Type B pancreatic cell (in vitro differentiated cells): ENCODE results near the gene CUX1. TPM values are rescaled to one million over a fixed set of nuclear protein-coding genes. Genes with fewer than 3 reads are reported as not detected.
A peak's percentile ranks its signal among the peaks of the same experiment; 100 is the strongest.
"Not testable (repeated sequence)": the region's sequence is repeated elsewhere in the genome, so short reads cannot be mapped to it uniquely, and the experiment has no call there.

Experiments
- DNase-seq: peaks from one replicate; pipeline ENCODE4 v3.0.0; 2021; ENCODE audit warnings: mixed read lengths; ENCODE audit not compliant: unreplicated experiment; ENCODE audit errors: extremely low spot score
- H3K27ac Mint-ChIP-seq: 2 replicates; pipeline ENCODE4 v1.8.0; 2021; ENCODE audit warnings: mild to moderate bottlenecking, mixed read lengths
- H3K27me3 Mint-ChIP-seq: 2 replicates; pipeline ENCODE4 v1.8.0; 2021; ENCODE audit warnings: mixed read lengths
- H3K36me3 Mint-ChIP-seq: 2 replicates; pipeline ENCODE4 v1.8.0; 2021; ENCODE audit warnings: mixed read lengths
- H3K4me1 Mint-ChIP-seq: one replicate; pipeline ENCODE4 v1.8.0; 2021; ENCODE audit warnings: mixed read lengths; ENCODE audit not compliant: unreplicated experiment
- H3K4me3 Mint-ChIP-seq: 2 replicates; pipeline ENCODE4 v1.8.0; 2021; ENCODE audit warnings: mild to moderate bottlenecking, mixed read lengths
- H3K9me3 Mint-ChIP-seq: 2 replicates; pipeline ENCODE4 v1.8.0; 2021; ENCODE audit warnings: mixed read lengths
- total RNA-seq: library from RNA; stranded (reverse); gene quantifications from 2 replicates; pipeline ENCODE4 v1.2.1, GENCODE V29; 2021; ENCODE audit warnings: low replicate concordance
- TF ChIP-seq, protein P1 (sequence below): fragments of 200-600 bp; sonication (generic); conservative IDR thresholded peaks from 2 replicates; pipeline ENCODE4 v1.5.0; 2021; ENCODE audit warnings: antibody characterized with exemption, mild to moderate bottlenecking

Gene CUX1
- total RNA-seq, 1 donor from 2014 or later = 76.4 TPM

DNA sequence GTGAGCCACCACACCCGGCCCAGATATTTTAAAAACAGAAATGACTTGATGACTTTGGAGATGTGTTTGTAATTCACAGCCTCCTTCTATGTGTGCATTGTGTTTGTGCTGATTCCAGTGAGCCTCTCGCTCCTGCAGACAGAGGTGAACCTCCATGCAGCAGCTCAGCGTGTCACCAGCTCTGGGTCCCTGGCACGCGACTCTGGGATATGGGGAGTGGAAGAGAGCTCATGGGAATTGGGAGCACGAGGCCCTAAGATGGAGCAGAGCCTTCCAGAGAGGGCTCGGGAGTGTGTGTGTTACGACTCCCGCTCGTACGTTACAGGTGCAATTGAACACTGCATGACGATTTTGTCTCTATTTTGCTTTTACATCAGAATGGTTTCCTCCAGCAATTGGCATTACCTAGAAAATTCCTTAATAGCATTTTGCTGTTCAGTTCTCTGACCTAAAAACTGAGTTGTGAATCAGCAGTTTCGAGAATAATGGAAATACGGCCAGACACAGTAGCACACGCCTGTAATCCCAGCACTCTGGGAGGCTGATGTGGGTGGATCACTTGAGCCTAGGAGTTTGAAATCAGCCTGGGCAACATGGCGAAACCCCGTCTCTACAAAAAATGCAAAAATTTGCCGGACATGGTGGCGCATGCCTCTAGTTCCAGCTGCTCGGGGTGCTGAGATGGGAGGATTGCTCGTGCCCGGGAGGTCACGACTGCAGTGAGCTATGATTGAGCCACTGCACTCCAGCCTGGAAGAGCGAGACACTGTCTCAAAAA lies 204.6 kb downstream of the CUX1 start:
- no peak overlapping the region for H3K27ac Mint-ChIP-seq
- TF ChIP-seq, protein P1, sequence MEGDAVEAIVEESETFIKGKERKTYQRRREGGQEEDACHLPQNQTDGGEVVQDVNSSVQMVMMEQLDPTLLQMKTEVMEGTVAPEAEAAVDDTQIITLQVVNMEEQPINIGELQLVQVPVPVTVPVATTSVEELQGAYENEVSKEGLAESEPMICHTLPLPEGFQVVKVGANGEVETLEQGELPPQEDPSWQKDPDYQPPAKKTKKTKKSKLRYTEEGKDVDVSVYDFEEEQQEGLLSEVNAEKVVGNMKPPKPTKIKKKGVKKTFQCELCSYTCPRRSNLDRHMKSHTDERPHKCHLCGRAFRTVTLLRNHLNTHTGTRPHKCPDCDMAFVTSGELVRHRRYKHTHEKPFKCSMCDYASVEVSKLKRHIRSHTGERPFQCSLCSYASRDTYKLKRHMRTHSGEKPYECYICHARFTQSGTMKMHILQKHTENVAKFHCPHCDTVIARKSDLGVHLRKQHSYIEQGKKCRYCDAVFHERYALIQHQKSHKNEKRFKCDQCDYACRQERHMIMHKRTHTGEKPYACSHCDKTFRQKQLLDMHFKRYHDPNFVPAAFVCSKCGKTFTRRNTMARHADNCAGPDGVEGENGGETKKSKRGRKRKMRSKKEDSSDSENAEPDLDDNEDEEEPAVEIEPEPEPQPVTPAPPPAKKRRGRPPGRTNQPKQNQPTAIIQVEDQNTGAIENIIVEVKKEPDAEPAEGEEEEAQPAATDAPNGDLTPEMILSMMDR = no peak
- no peaks in the 10 kb centered on the region for H3K27me3 Mint-ChIP-seq
- no peak overlapping the region for H3K4me3 Mint-ChIP-seq
- no peaks in the 10 kb centered on the region for H3K36me3 Mint-ChIP-seq
- DNase-seq = no peak
- no peaks in the 10 kb centered on the region for H3K9me3 Mint-ChIP-seq
- peaks cover 22% of the 10 kb centered on the region for H3K4me1 Mint-ChIP-seq

DNA sequence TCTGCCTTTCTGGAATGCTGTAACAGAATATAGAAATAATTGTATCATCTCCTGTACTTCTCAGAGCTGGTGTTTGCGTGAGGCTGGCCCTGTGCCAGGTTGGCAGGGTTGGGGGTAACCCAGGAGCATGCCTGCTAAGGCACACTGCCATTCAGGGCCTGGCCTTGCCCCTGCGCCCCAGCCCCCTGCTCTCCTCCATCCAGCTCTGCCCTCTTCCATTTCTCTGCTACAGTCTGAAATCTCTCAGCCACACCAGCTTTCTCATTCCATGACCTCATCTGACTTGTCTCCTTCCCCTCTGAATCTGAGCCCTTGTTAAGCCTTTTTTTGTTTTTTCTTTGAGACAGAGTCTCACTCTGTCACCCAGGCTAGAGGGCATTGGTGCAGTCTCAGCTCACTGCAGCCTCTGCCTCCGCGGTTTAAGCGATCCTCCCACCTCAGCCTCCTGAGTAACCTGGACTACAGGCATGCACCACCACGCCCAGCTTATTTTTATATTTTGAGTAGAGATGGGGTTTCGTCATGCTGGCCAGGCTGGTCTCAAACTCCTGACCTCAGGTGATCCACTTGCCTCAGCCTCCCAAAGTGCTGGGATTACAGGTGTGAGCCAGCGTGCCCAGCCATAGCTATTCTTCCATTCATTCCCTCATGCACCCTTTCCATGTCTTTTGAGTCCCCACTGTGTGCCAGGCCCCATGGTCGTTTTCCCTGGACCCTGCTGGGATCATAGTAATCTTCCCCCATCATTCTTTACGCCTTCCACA lies 206.8 kb downstream of the CUX1 start:
- peaks cover 3% of the 10 kb centered on the region for H3K36me3 Mint-ChIP-seq
- H3K27me3 Mint-ChIP-seq = no peaks in the 10 kb centered on the region
- H3K4me1 Mint-ChIP-seq = peaks cover 22% of the 10 kb centered on the region
- H3K27ac Mint-ChIP-seq = peak overlapping the region; percentile 47
- H3K9me3 Mint-ChIP-seq = no peaks in the 10 kb centered on the region
- TF ChIP-seq, protein P1 = no peak
- H3K4me3 Mint-ChIP-seq = no peak overlapping the region
- DNase-seq = no peak

DNA sequence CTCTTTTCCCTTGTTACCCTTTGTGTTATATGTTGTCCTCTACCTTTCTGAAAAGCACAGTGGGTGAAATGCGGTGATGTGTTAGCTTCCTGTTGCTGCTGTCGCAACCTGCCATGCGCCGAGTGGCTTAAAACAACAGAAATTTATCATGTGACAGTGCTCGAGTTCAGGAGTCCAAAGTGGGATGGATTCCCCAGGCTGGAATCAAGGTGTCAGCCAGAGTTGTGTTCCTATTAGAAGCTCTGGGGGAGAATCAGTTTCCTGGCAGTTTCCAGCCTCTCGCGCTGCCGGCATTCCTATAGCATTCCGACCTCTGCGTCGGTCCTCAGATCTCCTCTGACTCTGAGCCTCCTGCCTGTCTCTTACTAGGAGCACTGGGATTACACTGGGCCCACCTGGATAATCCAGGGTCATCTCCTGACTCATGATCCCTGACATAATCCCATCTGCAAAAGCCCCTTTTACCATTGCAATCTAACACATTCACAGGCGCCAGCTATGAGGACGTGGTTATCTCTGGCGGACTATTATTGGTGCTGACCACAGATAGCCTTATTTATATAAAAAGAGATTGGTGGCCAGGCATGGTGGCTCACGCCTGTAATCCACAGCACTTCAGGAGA lies 207.5 kb downstream of the CUX1 start:
- TF ChIP-seq, protein P1 = no peak
- Mint-ChIP-seq H3K36me3 (peaks cover 5% of the 10 kb centered on the region), H3K4me3 (no peak overlapping the region), H3K4me1 (peaks cover 22% of the 10 kb centered on the region), H3K27ac (peak overlapping the region; percentile 47), H3K9me3 (no peaks in the 10 kb centered on the region), H3K27me3 (no peaks in the 10 kb centered on the region)
- no peak for DNase-seq

DNA sequence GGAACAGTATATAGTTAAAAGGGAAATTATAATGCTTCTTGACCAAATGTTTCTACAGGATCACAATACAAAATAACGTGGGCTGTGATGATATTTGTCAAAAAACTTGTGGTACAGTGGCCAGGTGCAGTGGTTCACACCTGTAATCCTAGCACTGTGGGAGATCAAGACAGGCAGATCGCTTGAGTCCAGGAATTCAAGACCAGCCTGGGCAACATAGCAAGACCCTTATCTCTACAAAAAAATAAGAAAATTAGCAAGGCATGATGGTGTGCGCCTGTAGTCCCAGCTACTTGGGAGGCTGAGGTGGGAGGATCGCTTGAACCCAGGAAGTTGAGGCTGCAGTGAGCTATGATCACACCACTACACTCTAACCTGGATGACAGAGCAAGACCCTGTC lies 208.4 kb downstream of the CUX1 start:
- not testable (repeated sequence) for H3K36me3 Mint-ChIP-seq, H3K27me3 Mint-ChIP-seq, H3K27ac Mint-ChIP-seq, H3K4me3 Mint-ChIP-seq, DNase-seq, H3K9me3 Mint-ChIP-seq
- peaks cover 22% of the 10 kb centered on the region for H3K4me1 Mint-ChIP-seq

DNA sequence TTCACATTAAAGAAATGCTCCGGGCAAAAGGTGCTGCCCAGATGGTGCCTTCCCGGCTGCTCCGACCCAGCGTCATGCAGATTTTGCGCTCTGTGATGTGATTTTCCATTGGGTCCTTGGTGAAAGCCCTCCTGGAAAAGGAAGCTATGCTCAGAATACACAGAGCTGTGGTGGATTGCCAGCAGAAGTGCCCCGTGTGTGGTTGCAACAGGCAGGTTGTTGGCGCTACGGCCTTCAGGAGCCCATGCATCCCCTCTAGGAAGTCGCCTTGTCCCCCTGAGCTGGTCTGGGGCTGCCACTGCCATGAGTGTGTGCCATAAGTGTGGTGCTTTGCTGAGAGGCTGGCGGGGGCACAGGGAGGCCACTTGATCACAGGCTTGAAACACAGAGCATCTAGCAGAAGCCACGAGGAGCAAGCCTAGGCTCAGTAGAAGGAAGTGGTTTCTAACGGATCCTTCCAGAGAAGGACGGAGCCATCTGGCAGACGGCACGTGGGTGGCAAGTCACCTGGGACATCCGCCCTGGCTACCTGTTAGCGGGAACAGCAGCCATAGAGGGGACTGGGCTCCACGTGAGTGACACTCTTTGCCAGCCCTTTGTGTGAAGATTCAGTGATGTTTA lies 210.9 kb downstream of the CUX1 start:
- TF ChIP-seq, protein P1 = no peak
- Mint-ChIP-seq H3K27ac (no peak overlapping the region), H3K27me3 (no peaks in the 10 kb centered on the region), H3K4me1 (peaks cover 18% of the 10 kb centered on the region), H3K4me3 (no peak overlapping the region), H3K36me3 (peaks cover 5% of the 10 kb centered on the region), H3K9me3 (no peaks in the 10 kb centered on the region)
- DNase-seq = no peak
